Neural progenitor cell (in vitro differentiated cells): ENCODE measurements around the gene CD48. TPM values are rescaled to one million over a fixed set of nuclear protein-coding genes. Genes with fewer than 3 reads are reported as not detected.

ENCODE experiments used
- DNase-seq: peaks from one replicate; pipeline ENCODE4 v3.0.0-alpha.2; 2016; ENCODE audit warnings: low spot score
- H2AFZ ChIP-seq: fragments of 200-600 bp; sonication (generic); replicated peaks from 2 replicates; pipeline ENCODE4 v1.6.1; 2016; ENCODE audit warnings: antibody characterized with exemption
- H3F3A ChIP-seq: fragments of 200-600 bp; sonication (generic); 2 replicates; pipeline ENCODE4 v1.6.1; 2016; ENCODE audit warnings: antibody characterized with exemption, low read depth
- H3K27ac ChIP-seq: fragments of 200-600 bp; sonication (generic); 2 replicates; pipeline ENCODE4 v1.5.1; 2016; ENCODE audit warnings: mild to moderate bottlenecking
- H3K27me3 ChIP-seq: fragments of 200-600 bp; sonication (generic); 2 replicates; pipeline ENCODE4 v1.6.1; 2016; ENCODE audit warnings: mild to moderate bottlenecking, moderate library complexity
- H3K36me3 ChIP-seq: fragments of 200-600 bp; sonication (generic); 2 replicates; pipeline ENCODE4 v1.5.1; 2016
- H3K4me1 ChIP-seq: fragments of 200-600 bp; sonication (generic); 2 replicates; pipeline ENCODE4 v1.6.1; 2016; ENCODE audit warnings: mixed run types
- H3K4me2 ChIP-seq: fragments of 200-600 bp; sonication (generic); 2 replicates; pipeline ENCODE4 v1.6.1; 2016
- H3K4me3 ChIP-seq: fragments of 200-600 bp; sonication (generic); 2 replicates; pipeline ENCODE4 v1.5.1; 2016
- H3K79me2 ChIP-seq: fragments of 200-600 bp; sonication (generic); 2 replicates; pipeline ENCODE4 v1.6.1; 2016; ENCODE audit warnings: low read depth
- H3K9ac ChIP-seq: fragments of 200-600 bp; sonication (generic); 2 replicates; pipeline ENCODE4 v1.6.1; 2016
- H3K9me3 ChIP-seq: fragments of 200-600 bp; sonication (generic); 2 replicates; pipeline ENCODE4 v1.5.1; 2016; ENCODE audit warnings: low read depth
- H4K20me1 ChIP-seq: fragments of 200-600 bp; sonication (generic); 2 replicates; pipeline ENCODE4 v1.6.1; 2016; ENCODE audit warnings: low read depth
- H3K27ac Mint-ChIP-seq: 3 replicates; pipeline ENCODE4 v1.8.0; 2021; ENCODE audit warnings: mixed read lengths
- H3K27me3 Mint-ChIP-seq: 2 replicates; pipeline ENCODE4 v1.8.0; 2022; ENCODE audit warnings: low read depth, mild to moderate bottlenecking, inconsistent platforms, moderate library complexity, mixed read lengths; ENCODE audit not compliant: insufficient read depth
- H3K36me3 Mint-ChIP-seq: 3 replicates; pipeline ENCODE4 v1.8.0; 2021; ENCODE audit warnings: mixed read lengths
- H3K4me1 Mint-ChIP-seq: 3 replicates; pipeline ENCODE4 v1.8.0; 2021; ENCODE audit warnings: mixed read lengths
- H3K4me3 Mint-ChIP-seq: 3 replicates; pipeline ENCODE4 v1.8.0; 2021; ENCODE audit warnings: mild to moderate bottlenecking, moderate library complexity, mixed read lengths
- H3K9me3 Mint-ChIP-seq: 3 replicates; pipeline ENCODE4 v1.8.0; 2020; ENCODE audit warnings: mixed read lengths
- CTCF ChIP-seq: fragments of 200-600 bp; sonication (generic); IDR thresholded peaks from 2 replicates; pipeline ENCODE4 v1.5.1; 2017; ENCODE audit warnings: antibody characterized with exemption, mild to moderate bottlenecking
- EZH2 ChIP-seq: fragments of 200-600 bp; sonication (generic); IDR thresholded peaks from 2 replicates; pipeline ENCODE4 v1.6.1; 2017; ENCODE audit warnings: antibody characterized with exemption, mild to moderate bottlenecking, moderate library complexity
- EZH2phosphoT487 ChIP-seq: fragments of 200-600 bp; sonication (generic); IDR thresholded peaks from 2 replicates; pipeline ENCODE4 v1.6.1; 2017; ENCODE audit warnings: antibody characterized with exemption
- total RNA-seq: library from RNA; depleted of rRNA; stranded (reverse); fragments of >200 nt; gene quantifications from 2 replicates; pipeline ENCODE4 v1.2.3, GENCODE V29; 2015; ENCODE audit warnings: low replicate concordance

The CD48 gene
- total RNA-seq, 1 donor from 2014 or later: not detected

- Histone ChIP-seq H3K9ac (no peak overlapping the region), H3K36me3 (no peaks in the 10 kb centered on the region), H3K9me3 (peaks cover 4% of the 10 kb centered on the region), H3K4me1 (no peaks in the 10 kb centered on the region), H3K79me2 (no peaks in the 10 kb centered on the region), H4K20me1 (no peaks in the 10 kb centered on the region), H2AFZ (no peak overlapping the region), H3F3A (no peaks in the 10 kb centered on the region), H3K27me3 (no peaks in the 10 kb centered on the region), H3K4me3 (no peak overlapping the region), H3K4me2 (no peak overlapping the region), H3K27ac (no peak overlapping the region)
- Mint-ChIP-seq H3K27me3 (peaks cover 2% of the 10 kb centered on the region), H3K36me3 (no peaks in the 10 kb centered on the region), H3K4me3 (no peak overlapping the region), H3K9me3 (no peaks in the 10 kb centered on the region), H3K4me1 (no peaks in the 10 kb centered on the region), H3K27ac (peak overlapping the region; percentile 36)
- no peak for DNase-seq
- TF ChIP-seq CTCF (no peak), EZH2 (no peak), EZH2phosphoT487 (no peak)
Measured at GRCh38 chr1:160742428-160743127, 31.0 kb upstream of the CD48 start.

GRCh38 chr1:160741612-160742348, 30.2 kb upstream of the CD48 start:
- H3K79me2 ChIP-seq: no peaks in the 10 kb centered on the region
- H2AFZ ChIP-seq: no peak overlapping the region
- H3K27me3 ChIP-seq: no peaks in the 10 kb centered on the region
- Mint-ChIP-seq H3K9me3 (no peaks in the 10 kb centered on the region), H3K27me3 (peaks cover 2% of the 10 kb centered on the region), H3K4me3 (no peak overlapping the region), H3K36me3 (no peaks in the 10 kb centered on the region), H3K27ac (no peak overlapping the region), H3K4me1 (no peaks in the 10 kb centered on the region)
- no peaks in the 10 kb centered on the region for H3F3A ChIP-seq
- H3K4me3 ChIP-seq: no peak overlapping the region
- H3K4me2 ChIP-seq: no peak overlapping the region
- H3K4me1 ChIP-seq: no peaks in the 10 kb centered on the region
- TF ChIP-seq EZH2phosphoT487: no peak
- peak; percentile 31 for TF ChIP-seq CTCF
- no peaks in the 10 kb centered on the region for H4K20me1 ChIP-seq
- H3K9ac ChIP-seq: no peak overlapping the region
- H3K27ac ChIP-seq: no peak overlapping the region
- peak; percentile 13 for DNase-seq
- peaks cover 12% of the 10 kb centered on the region for H3K9me3 ChIP-seq
- no peaks in the 10 kb centered on the region for H3K36me3 ChIP-seq

GRCh38 chr1:160741092-160741501, 29.5 kb upstream of the CD48 start:
- Histone ChIP-seq H3K4me3 (no peak overlapping the region), H3K4me2 (no peak overlapping the region), H3K79me2 (no peaks in the 10 kb centered on the region), H4K20me1 (no peaks in the 10 kb centered on the region), H3K27me3 (no peaks in the 10 kb centered on the region), H3K9me3 (peaks cover 12% of the 10 kb centered on the region), H3K4me1 (no peaks in the 10 kb centered on the region), H3K36me3 (no peaks in the 10 kb centered on the region), H3K27ac (no peak overlapping the region), H3F3A (no peaks in the 10 kb centered on the region), H2AFZ (no peak overlapping the region), H3K9ac (no peak overlapping the region)
- Mint-ChIP-seq H3K27ac (no peak overlapping the region), H3K4me3 (no peak overlapping the region), H3K4me1 (no peaks in the 10 kb centered on the region), H3K9me3 (peaks cover 1% of the 10 kb centered on the region), H3K36me3 (no peaks in the 10 kb centered on the region), H3K27me3 (peaks cover 3% of the 10 kb centered on the region)
- DNase-seq: no peak
- TF ChIP-seq CTCF (no peak), EZH2 (no peak), EZH2phosphoT487 (no peak)
